HL-60/S4 treated with phorbol 12-myristate 13-acetate at 8.2 ng/mL for 4 days and 3 days (cell line): Measurements from ENCODE around the gene STAT5B.
"Not testable (repeated sequence)": the region's sequence is repeated elsewhere in the genome, so short reads cannot be mapped to it uniquely, and the experiment has no call there.

Source experiments
- in situ Hi-C: fragments of 300-500 bp; cut with MboI; formaldehyde crosslinking; loops from 2 replicates; pipeline ENCODE4 v1.15.0; 2022; ENCODE audit warnings: low sequenced_read_pairs

Gene STAT5B

DNA sequence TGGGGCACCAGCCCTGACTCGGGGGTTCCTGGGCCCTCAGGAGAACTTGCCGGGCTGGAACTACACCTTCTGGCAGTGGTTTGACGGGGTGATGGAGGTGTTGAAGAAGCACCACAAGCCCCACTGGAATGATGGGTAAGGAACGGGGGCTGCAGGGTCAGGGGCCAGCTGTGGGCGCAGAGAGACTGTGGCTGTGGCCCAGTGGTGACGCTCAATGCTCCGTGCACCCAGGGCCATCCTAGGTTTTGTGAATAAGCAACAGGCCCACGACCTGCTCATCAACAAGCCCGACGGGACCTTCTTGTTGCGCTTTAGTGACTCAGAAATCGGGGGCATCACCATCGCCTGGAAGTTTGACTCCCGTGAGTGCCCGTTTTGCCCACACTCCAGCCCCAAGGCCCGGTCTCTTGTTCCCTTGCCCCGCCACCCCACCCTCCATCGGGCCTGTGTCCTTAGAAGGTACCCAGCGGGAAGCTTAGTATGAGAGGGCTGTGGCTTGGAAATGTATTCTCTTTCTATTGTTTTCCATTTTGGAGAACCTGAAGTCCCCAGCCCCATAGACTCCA is 31.3 kb upstream of the STAT5B start:
- in situ Hi-C loops: no loop called here

DNA sequence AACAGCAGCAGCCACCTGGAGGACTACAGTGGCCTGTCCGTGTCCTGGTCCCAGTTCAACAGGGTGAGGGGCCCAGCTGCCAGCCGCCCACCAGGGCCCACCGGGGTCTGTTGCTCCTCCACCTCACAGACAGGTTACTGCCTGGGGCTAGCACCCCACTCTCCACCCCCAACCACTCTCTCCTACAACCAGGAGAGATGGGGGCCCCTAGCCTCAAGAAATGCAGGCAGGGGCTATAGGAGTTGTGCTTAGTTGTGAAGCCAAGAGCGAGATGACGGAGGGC is 30.1 kb upstream of the STAT5B start:
- in situ Hi-C loops: no loop called here

DNA sequence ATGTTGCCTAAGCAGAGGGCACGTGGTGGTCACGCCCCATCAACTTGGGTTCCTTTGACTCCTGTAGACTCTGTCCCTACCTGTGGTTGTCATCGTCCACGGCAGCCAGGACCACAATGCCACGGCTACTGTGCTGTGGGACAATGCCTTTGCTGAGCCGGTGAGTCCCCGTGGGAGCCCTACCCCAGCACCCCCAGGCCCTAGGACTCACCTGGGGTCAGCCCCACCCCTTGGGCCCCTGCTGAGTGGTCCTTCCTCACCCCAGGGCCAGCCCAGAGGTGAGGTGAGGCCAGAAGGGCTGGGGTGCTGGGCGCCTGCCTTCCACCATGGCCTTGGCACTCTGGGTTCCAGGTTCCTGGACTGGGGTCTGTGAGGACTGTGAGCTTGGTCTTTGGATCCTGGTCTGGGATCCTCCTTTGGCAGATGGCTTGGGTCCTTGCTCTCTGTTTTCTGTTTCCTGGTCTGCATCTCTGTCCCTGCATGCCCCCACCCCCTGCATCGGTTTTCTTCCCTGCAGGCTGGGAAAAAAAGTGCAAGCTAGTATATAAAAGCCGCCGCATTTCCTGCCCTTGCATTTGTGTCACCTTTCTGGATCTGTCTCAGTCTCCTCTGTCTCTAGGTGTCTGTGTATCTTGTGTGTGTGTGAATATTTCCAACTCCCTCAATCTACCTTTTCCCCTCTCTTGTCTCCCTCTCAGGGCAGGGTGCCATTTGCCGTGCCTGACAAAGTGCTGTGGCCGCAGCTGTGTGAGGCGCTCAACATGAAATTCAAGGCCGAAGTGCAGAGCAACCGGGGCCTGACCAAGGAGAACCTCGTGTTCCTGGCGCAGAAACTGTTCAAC is 29.6 kb upstream of the STAT5B start:
- in situ Hi-C loops: no loop called here

DNA sequence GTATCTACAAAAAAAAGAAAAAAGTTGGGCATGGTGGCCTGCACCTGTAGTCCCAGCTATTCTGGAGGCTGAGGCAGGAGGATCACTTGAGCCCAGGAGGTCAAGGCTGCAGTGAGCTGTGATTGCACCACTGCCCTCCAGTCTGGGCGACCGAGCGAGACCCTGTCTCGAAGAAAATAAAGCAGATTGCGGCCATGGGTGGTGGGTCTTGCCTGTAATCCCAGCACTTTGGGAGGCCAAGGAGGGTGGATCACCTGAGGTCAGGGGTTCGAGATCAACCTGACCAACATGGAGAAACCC is 28.8 kb upstream of the STAT5B start:
- in situ Hi-C loops: not testable (repeated sequence)

DNA sequence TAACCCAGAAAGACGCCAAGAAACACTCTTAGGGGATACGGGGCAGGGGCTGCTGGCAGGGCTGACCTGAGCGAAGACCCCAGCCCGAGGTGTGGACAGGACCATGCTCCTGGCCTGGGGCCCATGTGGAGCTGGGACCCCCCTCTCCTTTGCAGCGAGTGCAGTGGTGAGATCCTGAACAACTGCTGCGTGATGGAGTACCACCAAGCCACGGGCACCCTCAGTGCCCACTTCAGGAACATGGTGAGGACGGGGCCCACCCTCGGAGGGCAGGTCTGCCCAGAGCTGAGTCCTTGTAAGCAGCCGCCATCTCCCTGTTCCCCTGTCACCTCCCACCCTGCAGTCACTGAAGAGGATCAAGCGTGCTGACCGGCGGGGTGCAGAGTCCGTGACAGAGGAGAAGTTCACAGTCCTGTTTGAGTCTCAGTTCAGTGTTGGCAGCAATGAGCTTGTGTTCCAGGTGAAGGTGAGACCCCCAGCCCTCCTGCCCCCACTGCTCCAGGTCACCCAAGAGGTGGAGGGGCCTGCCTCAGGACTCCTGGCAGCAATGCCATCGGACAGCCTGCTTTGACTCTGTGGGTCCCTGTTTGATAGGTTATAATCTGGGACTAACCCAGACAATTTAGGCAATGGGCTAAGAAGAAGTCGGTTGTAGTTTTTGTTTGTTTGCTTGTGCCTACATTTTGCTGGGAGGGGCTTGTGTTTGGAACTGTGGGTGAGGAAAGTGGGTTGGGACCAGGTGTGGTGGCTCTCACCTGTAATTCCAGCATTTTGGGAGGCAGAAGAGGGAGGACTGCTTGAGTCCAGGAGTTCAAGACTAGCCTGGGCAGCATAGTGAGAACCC is 28.2 kb upstream of the STAT5B start:
- in situ Hi-C loops: no loop called here

DNA sequence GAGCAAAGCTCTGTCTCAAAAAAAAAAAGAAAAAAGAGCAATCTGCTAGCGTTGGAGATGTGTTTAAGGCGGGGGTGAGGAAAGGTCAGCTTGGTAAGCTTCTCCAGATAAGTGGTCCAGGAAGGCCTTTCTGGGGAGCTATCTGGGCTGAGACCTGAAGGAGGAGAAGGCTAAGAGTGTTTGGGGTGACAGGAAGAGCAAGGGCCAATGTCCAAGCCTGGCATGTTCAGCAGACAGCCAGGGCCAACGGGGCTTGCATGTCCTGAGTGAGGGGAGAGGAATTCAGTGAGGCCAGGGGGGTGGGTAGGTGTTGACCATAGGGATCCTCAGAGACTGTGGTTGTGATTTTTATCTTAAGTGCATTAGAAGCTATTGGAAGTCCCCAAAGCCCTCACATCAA is 27.5 kb upstream of the STAT5B start:
- in situ Hi-C loops: no loop called here

DNA sequence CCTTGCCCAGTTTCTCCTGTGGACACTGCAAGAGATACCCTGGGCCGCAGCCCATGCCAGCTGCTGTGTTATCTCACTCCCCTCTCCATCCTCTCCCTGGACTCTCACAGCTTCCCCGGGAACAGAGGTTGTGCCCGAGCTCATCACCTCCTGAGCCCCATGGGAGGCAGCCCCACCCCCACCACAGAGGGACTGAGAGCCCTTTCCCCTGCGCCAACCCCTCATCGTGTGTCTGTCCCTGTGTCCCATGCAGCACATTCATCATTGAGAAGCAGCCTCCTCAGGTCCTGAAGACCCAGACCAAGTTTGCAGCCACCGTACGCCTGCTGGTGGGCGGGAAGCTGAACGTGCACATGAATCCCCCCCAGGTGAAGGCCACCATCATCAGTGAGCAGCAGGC is 24.8 kb upstream of the STAT5B start:
- in situ Hi-C loops: no loop called here

DNA sequence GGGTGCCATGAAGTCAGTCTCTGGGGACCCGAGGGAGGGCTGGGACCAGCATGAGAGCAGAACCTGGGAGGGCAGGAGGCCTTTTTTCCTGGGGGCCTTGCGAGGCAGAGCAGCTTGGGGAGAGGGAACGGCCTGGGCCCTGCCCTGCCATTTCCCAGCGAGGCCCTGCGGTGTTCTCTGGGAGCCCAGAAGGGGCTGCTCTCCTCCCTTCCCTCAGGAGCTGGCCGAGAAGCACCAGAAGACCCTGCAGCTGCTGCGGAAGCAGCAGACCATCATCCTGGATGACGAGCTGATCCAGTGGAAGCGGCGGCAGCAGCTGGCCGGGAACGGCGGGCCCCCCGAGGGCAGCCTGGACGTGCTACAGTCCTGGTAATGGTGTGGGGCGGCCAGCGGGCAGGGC is 23.7 kb upstream of the STAT5B start:
- in situ Hi-C loops: not testable (repeated sequence)

DNA sequence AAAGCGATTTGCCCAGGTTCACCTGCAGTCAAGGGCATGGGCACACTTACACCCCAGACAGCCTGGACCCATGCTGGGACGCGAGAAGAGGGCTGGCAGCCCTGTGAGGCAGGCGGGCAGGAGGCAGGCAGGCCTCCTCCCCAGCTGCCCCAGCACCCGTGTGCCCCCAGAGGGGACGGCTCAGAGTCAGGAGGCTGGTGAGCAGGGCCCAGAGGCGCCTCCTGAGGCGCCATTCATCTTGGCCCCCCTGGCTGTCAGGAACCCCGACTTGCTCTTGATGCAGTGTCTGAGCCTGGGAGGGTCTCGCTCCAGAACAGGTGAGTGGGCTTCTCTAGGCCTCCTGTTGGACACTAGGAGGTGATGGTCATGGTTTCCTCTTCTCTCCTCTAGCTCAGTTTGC is 23.2 kb upstream of the STAT5B start:
- in situ Hi-C loops: not testable (repeated sequence)

DNA sequence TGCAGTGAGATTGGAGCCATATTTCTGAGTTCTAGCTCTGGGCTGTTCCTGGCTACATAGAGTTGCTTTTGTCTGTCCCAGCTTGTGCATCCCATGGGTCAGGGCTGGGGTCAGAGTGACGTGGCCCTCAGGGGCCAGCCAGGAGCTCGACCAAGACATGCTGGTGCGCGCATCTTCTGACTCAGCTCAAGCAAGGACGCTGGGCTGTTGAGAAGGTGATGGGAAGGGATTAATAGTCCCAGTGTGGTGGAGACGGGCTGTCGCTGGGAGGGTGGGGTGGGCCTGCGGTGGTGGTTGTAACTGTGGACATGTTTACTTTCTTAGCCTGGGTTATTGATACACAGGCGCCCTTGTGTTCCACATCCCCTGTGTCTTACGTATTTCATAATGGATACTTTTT is 21.6 kb upstream of the STAT5B start:
- in situ Hi-C loops: not testable (repeated sequence)

DNA sequence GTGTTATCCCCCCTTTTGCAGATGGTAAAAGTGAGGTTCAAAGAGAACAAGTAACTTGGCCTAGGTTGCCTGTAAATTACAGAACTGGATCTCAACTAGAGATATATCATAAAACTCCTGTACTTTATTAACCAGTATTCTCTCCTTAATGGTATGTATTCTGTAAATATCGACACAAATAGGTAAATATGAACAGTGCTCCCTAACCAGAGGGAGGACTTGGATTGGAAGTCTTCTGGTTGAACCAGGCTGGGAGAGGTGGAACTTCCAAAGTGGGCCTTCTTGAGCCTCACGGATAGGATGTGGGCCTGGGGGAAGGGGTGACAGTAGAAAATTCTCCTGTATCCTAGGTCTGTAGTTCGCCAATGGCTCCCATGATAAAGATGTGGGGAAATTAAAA is 19.8 kb upstream of the STAT5B start:
- in situ Hi-C loops: no loop called here

DNA sequence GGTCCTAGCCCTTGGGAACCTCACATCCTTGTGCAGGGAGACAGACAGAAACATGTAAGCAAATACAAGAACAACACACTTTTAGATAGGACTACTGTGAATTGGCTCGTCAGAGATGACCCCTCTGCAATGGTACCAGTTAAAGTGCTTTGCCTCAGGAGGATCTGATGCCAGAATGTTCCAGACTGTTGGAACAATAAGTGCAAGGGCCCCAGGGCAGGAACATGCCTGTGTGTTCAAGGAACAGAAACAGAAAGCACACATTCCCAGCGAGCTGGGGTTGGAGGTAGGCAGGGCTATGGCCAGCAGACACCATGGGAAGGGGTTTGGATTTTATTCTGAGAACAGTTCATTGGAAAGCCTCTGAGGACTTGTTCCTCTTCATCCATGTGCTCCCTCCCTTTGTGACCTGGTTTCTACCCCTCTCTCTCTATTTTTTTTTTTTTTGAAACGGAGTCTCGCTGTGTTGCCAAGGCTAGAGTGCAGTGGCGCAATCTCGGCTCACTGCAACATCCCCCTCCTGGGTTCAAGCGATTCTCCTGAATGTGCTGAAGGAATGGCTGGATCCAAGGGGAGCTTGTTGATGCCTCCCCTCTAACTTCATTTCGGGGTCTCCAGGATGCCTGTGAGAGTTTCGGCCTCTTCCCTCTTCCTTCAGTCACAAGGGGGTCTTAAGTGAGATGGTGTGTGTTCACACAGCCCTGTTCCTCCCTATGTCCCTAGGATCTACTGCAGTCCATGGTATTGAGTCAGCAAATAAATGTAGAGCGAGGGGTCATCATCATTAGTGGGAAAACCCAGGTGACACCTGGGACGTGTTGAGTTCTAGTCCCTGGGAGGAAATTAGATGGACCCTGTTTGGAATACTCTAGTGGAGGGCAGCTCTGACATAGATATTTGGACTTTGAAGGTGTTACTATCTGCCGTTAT is 18.5 kb upstream of the STAT5B start:
- in situ Hi-C loops: no loop called here

DNA sequence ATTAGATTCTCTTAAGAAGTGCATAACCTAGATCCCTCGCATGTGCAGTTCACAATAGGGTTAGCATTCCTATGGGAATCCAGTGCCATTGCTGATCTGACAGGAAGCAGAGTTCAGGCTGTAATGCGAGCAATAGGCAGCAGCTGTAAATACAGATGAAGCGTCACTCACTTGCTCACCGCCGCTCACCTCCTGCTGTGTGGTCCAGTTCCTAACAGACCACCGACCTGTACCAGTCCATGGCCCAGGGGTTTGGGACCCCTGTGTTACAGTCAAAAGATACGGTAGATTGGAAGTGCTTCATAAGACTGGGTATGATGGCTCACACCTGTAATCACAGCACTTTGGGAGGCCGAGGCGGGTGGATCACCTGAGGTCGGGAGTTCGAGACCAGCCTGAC is 14.9 kb upstream of the STAT5B start:
- in situ Hi-C loops: no loop called here

DNA sequence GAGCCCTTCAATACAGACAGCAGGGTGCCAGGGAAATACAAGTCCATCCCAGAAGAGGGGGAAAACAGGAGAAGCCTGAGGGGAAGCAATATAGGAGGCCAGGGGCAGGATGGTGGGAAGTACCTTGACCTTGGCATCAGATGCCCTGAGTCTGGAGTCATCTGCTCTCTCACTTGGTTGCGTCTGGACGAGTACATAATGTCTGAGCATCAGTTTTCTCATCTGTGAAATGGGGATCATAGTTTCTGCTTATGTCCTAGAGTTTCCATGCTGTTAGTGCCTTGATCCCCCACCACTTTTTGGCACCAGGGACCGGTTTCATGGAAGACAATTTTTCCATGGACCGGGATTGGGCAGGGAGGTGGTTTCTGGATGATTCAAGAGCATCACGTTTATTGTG is 14.4 kb upstream of the STAT5B start:
- in situ Hi-C loops: no loop called here

DNA sequence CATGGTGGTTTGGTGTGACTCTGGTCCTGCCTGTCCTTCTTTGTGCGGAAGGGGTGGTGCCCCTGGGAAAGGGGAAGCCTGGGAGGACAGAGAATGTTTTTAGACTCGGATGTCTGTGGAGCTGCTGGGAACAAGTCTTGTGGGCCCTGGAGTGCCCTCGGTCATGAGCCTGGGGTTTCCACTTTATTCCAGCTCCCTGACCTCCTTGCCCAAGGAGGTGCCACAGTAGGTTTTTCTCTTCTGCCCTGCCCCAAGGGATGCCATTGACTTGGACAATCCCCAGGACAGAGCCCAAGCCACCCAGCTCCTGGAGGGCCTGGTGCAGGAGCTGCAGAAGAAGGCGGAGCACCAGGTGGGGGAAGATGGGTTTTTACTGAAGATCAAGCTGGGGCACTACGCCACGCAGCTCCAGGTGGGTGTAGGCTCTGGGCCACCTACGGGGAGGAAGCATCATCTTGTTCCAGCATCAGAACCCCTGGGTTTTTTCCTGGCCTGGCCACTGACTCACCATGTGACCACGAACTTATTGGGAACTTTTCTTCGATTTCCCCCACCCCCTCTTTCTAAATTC is 13.5 kb upstream of the STAT5B start:
- in situ Hi-C loops: no loop called here

DNA sequence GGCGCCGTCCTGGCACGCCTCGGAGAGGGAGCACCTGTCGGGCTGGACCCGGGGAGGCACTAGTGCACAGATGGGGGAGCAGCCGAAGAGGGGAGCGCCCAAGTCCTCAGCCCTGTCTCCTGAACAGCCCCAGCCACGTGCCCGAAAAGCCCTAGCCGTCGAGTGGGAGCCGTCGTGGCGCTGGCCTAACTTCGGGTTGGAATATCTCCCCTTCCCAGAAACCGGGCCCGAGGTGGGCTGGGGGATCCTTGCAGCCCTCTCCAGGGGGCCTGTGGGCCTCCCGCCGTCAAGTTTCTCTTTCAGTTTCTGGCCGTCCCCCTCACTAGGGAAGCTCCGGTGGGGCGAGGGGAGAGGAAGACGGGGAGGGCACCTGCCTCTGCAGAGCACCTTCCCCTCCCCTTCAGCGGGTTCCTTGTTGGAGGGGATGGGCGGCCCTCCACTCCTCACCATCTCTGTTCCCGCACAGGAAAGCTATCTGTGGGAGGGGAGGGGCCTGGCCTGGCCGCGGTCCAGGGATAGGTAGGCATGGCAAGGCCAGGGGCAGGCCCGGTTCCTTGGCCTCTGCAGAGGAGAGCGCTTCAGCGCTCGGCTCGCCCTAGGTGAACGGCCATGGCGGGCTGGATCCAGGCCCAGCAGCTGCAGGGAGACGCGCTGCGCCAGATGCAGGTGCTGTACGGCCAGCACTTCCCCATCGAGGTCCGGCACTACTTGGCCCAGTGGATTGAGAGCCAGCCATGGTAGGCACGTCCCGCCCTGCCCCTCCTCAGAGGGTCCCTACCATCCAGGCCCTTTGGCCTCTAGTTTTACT is 12.8 kb upstream of the STAT5B start:
- in situ Hi-C loops: no loop called here

DNA sequence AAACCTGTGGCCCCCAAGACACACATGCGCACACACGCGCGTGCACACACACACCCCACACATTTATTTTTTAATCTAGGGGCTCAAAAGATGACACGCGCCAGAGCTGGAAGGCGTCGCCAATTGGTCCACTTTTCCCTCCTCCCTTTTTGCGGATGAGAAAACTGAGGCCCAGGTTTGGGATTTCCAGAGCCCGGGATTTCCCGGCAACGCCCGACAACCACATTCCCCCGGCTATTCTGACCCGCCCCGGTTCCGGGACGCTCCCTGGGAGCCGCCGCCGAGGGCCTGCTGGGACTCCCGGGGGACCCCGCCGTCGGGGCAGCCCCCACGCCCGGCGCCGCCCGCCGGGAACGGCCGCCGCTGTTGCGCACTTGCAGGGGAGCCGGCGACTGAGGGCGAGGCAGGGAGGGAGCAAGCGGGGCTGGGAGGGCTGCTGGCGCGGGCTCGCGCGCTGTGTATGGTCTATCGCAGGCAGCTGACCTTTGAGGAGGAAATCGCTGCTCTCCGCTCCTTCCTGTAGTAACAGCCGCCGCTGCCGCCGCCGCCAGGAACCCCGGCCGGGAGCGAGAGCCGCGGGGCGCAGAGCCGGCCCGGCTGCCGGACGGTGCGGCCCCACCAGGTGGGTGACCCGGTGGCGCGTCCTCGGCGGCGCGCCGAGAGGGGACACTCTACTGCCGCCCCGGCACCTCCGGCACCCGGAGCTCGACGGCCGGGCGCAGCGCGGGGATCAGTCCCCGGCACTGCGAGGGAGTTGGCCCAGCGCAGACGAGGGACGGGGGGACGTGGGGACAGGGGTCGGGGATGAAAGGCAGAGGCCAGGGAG is 12.0 kb upstream of the STAT5B start, which contains the start of gene STAT5A:
TSS of gene STAT5A (plus strand) at position 522 of the 826 bp plus-strand sequence. CDS start 914 bp downstream, outside the sequence.
- in situ Hi-C loops: no loop called here

DNA sequence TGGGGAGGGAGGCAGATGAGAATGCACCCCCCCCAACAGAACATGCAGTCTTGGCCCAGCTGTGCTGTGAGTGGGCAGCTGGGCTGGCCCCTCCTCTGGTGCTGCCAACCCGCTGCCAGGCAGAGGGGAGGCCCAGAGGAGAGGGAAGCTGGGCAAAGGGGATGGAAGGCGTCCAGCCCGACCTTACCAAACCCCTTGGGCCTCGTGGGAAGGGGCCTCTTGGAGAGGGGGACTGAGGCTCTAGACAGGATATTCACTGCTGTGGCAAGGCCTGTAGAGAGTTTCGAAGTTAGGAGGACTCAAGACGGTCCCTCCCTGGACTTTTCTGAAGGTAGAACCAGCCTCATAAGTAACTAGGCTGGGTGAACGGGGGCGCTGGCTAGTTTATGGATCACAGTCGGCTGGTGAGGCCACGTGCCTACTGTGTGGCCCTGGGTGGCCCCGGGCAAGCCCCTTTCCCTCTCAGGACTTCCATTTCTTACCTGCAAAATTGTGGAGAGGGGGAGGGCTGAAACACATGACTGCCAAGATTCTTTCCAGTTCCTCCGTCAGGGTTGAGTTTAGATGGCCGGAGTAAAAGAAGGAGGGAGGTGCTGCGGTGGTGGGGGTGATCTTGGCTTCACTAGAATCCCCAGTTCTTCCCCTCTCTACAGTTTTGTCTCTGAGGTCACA is 11.2 kb upstream of the STAT5B start:
- in situ Hi-C loops: no loop called here
